ENCODE measurements around the gene NBR1. TPM values are rescaled to one million over a fixed set of nuclear protein-coding genes. Genes with fewer than 3 reads are reported as not detected.
A peak's percentile ranks its signal among the peaks of the same experiment; 100 is the strongest.
"Not testable (repeated sequence)": the region's sequence is repeated elsewhere in the genome, so short reads cannot be mapped to it uniquely, and the experiment has no call there.

Gene NBR1
- 25.6 and 31.7 TPM in 2 replicates for total RNA-seq (2014; rRNA removed; shearing (Covaris generic))

- peak; percentile 96 for DNase-seq (ENCODE audit: low read depth)
These were observed at the start of gene NBR1 for GRCh38 chr17:43170766-43171585. Gene NBR1, plus strand, starts transcription at chr17:43171214. Its CDS starts 4,586 bp downstream, at chr17:43175800.

GRCh38 chr17:43125133-43125966 lies 45.7 kb upstream of the NBR1 start, which contains the start of gene BRCA1:
Gene BRCA1, minus strand, starts transcription at chr17:43125364. Its CDS starts 1,268 bp downstream, at chr17:43124096.
- peak; percentile 96 for DNase-seq (ENCODE audit: low read depth)

- no peak for DNase-seq (ENCODE audit: low read depth)
These were observed 44.8 kb upstream of the NBR1 start for GRCh38 chr17:43125967-43126910.

GRCh38 chr17:43126911-43127290 lies 44.1 kb upstream of the NBR1 start:
- no peak for DNase-seq (ENCODE audit: low read depth)

GRCh38 chr17:43127333-43127876 lies 43.6 kb upstream of the NBR1 start:
- not testable (repeated sequence) for DNase-seq (ENCODE audit: low read depth)

- no peak for DNase-seq (ENCODE audit: low read depth)
These were observed 41.4 kb upstream of the NBR1 start for GRCh38 chr17:43129671-43130010.

DNA sequence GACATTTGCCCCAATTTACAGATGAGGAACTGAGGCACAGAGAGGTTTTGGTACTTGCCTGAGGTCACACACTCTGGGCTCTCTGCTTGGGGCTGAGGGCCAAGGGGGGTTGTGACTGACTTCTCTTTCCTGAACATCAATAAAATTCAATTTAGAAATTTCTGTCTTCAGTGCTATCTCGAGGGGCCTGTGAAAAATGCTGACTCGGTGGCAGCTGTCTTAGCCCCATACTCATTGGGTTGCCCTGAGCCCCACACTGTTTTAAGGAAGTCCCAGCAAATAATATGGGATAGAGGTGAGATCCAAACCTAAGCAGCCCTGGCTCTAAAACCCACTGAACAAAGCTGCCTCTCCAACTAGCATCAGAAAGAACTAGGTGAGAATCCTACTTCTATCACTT lies 38.9 kb upstream of the NBR1 start:
- DNase-seq (ENCODE audit: low read depth), result no peak

GRCh38 chr17:43133439-43133838 lies 37.6 kb upstream of the NBR1 start:
- DNase-seq (ENCODE audit: low read depth), result not testable (repeated sequence)

DNA sequence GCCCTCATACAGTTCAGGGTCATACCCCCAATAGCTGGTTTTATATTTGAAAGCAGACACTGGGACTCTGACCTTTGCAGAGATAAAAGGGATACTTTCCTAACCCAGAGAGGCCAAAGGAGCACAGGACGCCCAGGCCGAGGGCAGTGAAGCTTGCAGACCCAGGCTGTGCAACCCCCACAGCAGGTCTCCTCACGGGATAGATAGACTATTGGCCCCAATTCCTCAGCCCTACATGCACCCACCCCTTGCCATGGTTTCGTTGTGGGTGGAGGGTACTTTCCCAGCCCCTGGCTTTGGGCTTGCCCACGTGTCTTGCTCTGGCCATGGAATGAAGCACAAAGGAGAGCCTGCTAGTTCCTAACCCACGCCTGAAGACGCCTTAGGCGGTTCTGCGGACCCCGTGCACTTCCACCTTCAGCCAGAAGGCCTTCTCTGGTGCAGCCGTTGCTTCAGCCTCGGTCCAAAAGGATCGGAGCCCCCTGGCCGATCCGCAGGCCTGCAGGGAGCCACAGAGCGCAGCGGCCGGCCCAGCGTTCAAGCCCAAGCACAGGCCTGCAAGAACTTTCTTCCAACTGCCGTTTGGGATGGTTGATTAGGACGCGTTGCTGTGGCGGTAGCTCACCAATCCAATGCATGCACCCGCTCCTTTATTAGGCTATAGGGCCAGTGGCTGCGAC lies 36.1 kb upstream of the NBR1 start:
- no peak for DNase-seq (ENCODE audit: low read depth)

GRCh38 chr17:43135454-43135819 lies 35.6 kb upstream of the NBR1 start:
- DNase-seq (ENCODE audit: low read depth), result no peak

DNA sequence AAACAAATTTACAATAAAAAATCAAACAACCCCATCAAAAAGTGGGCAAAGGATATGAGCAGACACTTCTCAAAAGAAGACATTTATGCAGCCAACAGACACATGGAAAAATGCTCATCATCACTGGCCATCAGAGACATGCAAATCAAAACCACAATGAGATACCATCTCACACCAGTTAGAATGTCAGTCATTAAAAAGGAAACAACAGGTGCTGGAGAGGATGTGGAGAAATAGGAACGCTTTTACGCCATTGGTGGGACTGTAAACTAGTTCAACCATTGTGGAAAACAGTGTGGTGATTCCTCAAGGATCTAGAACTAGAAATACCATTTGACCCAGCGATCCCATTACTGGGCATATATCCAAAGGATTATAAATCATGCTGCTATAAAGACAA lies 34.4 kb upstream of the NBR1 start:
- not testable (repeated sequence) for DNase-seq (ENCODE audit: low read depth)

- DNase-seq (ENCODE audit: low read depth), result not testable (repeated sequence)
These were observed 32.5 kb upstream of the NBR1 start for GRCh38 chr17:43138531-43138930.

GRCh38 chr17:43140396-43141332 lies 30.4 kb upstream of the NBR1 start:
- DNase-seq (ENCODE audit: low read depth), result no peak

DNA sequence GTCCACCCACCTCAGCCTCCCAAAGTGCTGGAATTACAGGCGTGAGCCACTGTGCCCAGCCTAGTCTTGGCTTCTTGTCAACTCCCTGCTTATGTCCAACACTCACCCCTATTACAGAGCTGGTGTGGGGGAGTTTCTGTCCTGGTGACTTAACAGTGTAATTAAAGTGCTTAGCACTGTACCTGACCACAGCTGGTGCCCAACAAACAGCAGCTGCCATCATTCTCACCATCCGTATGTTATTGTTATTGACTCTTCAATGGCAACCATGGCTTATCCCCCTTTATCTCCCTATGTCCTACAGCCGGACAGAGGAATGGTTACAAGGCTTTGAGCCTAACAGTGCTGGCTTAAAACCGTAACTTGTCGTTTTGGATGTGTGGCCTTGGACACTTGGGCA lies 28.9 kb upstream of the NBR1 start:
- no peak for DNase-seq (ENCODE audit: low read depth)

GRCh38 chr17:43143201-43143600 lies 27.8 kb upstream of the NBR1 start:
- no peak for DNase-seq (ENCODE audit: low read depth)

GRCh38 chr17:43146649-43147048 lies 24.4 kb upstream of the NBR1 start:
- no peak for DNase-seq (ENCODE audit: low read depth)

GRCh38 chr17:43151880-43152456 lies 19.0 kb upstream of the NBR1 start:
- DNase-seq (ENCODE audit: low read depth), result no peak

DNA sequence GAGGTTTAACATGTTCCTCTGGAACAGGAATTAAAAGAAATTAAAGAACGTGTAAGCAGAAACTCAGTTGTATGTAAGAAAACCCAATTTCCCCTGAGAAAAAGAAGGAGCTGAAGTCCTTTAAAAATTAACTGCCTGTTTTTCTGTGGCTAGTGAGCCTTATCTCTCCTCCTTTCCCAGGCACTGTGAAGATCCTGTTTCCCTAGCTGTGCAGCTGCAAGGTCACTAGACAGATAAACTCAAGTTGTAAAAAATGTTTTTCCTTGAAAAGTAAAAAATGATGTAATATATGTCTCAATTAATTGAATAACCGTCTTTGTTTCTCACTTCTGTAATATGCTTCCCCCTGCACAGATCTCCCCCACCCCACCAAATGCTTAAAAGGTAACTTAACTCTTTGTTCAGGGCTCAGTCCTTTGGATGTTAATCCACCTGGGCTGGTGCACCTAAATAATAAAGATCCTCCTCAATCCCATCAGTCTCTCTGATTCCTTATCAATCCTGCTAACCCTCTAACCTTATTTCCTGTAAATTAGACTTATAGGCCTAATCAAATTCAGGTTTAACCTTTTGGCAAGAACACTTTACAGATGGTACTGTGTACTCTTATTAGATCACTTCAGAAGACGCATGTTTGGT lies 17.7 kb upstream of the NBR1 start:
- DNase-seq (ENCODE audit: low read depth), result not testable (repeated sequence)

- no peak for DNase-seq (ENCODE audit: low read depth)
These were observed 15.3 kb upstream of the NBR1 start for GRCh38 chr17:43155666-43156065.
